Measurements from ENCODE around the gene MGAT3. TPM values are rescaled to one million over a fixed set of nuclear protein-coding genes. Genes with fewer than 3 reads are reported as not detected.
"Not testable (repeated sequence)": the region's sequence is repeated elsewhere in the genome, so short reads cannot be mapped to it uniquely, and the experiment has no call there.

MGAT3 gene
- 22.4 TPM for polyA plus RNA-seq (ENCODE audit: insufficient read length)
- long read RNA-seq, donor 1, full-length matches to known transcripts: 10 of 10 reads
- long read RNA-seq, donor 1, partial matches to known transcripts: 0 of 10 reads
- long read RNA-seq, donor 1, other reads (novel, unspliced or antisense): 0 of 10 reads
- long read RNA-seq, donor 2, full-length matches to known transcripts: 5 of 31 reads
- long read RNA-seq, donor 2, partial matches to known transcripts: 26 of 31 reads
- long read RNA-seq, donor 2, other reads (novel, unspliced or antisense): 0 of 31 reads
- long read RNA-seq, donor 3, full-length matches to known transcripts: 6 of 6 reads
- long read RNA-seq, donor 3, partial matches to known transcripts: 0 of 6 reads
- long read RNA-seq, donor 3, other reads (novel, unspliced or antisense): 0 of 6 reads
- long read RNA-seq, donor 4, full-length matches to known transcripts: 1 of 1 reads
- long read RNA-seq, donor 4, partial matches to known transcripts: 0 of 1 reads
- long read RNA-seq, donor 4, other reads (novel, unspliced or antisense): 0 of 1 reads
- long read RNA-seq, donor 5, full-length matches to known transcripts: 4 of 4 reads
- long read RNA-seq, donor 5, partial matches to known transcripts: 0 of 4 reads
- long read RNA-seq, donor 5, other reads (novel, unspliced or antisense): 0 of 4 reads
- long read RNA-seq, donor 6, full-length matches to known transcripts: 9 of 47 reads
- long read RNA-seq, donor 6, partial matches to known transcripts: 38 of 47 reads
- long read RNA-seq, donor 6, other reads (novel, unspliced or antisense): 0 of 47 reads
- long read RNA-seq, donor 7, full-length matches to known transcripts: 11 of 11 reads
- long read RNA-seq, donor 7, partial matches to known transcripts: 0 of 11 reads
- long read RNA-seq, donor 7, other reads (novel, unspliced or antisense): 0 of 11 reads
- long read RNA-seq, donor 8, full-length matches to known transcripts: 1 of 1 reads
- long read RNA-seq, donor 8, partial matches to known transcripts: 0 of 1 reads
- long read RNA-seq, donor 8, other reads (novel, unspliced or antisense): 0 of 1 reads

- DNase-seq: no peak
These were observed at the start of gene MGAT3 for GRCh38 chr22:39456522-39457197. MGAT3 (plus strand) TSS chr22:39457012; CDS start chr22:39487348, 30,336 bp downstream.

- no peak for DNase-seq
These were observed 48.6 kb upstream of the MGAT3 start for GRCh38 chr22:39408173-39408572.

GRCh38 chr22:39408807-39409206 lies 48.0 kb upstream of the MGAT3 start:
- DNase-seq: no peak

- DNase-seq: no peak
These were observed 47.2 kb upstream of the MGAT3 start for GRCh38 chr22:39409516-39410029.

- DNase-seq: no peak
These were observed 46.5 kb upstream of the MGAT3 start for GRCh38 chr22:39410264-39410663.

- DNase-seq: not testable (repeated sequence)
These were observed 44.9 kb upstream of the MGAT3 start for GRCh38 chr22:39411828-39412365.

GRCh38 chr22:39413204-39413603 lies 43.6 kb upstream of the MGAT3 start:
- DNase-seq: not testable (repeated sequence)

- DNase-seq: no peak
These were observed 42.4 kb upstream of the MGAT3 start for GRCh38 chr22:39414377-39414776.

GRCh38 chr22:39414886-39415285 lies 41.9 kb upstream of the MGAT3 start:
- no peak for DNase-seq

GRCh38 chr22:39415506-39415905 lies 41.3 kb upstream of the MGAT3 start:
- no peak for DNase-seq

GRCh38 chr22:39416319-39416718 lies 40.5 kb upstream of the MGAT3 start:
- DNase-seq: no peak

- DNase-seq: no peak
These were observed 39.2 kb upstream of the MGAT3 start for GRCh38 chr22:39417641-39418040.

GRCh38 chr22:39418696-39419095 lies 38.1 kb upstream of the MGAT3 start:
- no peak for DNase-seq

- no peak for DNase-seq
These were observed 37.7 kb upstream of the MGAT3 start for GRCh38 chr22:39419096-39419495.

GRCh38 chr22:39419911-39420310 lies 36.9 kb upstream of the MGAT3 start:
- DNase-seq: no peak

GRCh38 chr22:39421691-39422090 lies 35.1 kb upstream of the MGAT3 start:
- DNase-seq: no peak

GRCh38 chr22:39422101-39422500 lies 34.7 kb upstream of the MGAT3 start:
- DNase-seq: no peak

GRCh38 chr22:39422721-39423120 lies 34.1 kb upstream of the MGAT3 start:
- DNase-seq: no peak

GRCh38 chr22:39423976-39424375 lies 32.8 kb upstream of the MGAT3 start:
- DNase-seq: no peak

- DNase-seq: no peak
These were observed 30.3 kb upstream of the MGAT3 start for GRCh38 chr22:39426380-39427043.
